AG10803 (cell line): ENCODE measurements around the gene STK39.

ENCODE experiments used
- DNase-seq: peaks from one replicate; pipeline ENCODE4 v3.0.0; 2010; ENCODE audit warnings: low read depth
- H3K4me3 ChIP-seq: 2 replicates; pipeline ENCODE4 v1.5.1; 2011; ENCODE audit warnings: mild to moderate bottlenecking, low read length, control low read depth
- CTCF ChIP-seq: conservative IDR thresholded peaks from 2 replicates; pipeline ENCODE4 v1.5.1; 2011; ENCODE audit warnings: mild to moderate bottlenecking, low read length, control low read depth, inconsistent platforms

Gene STK39

GRCh38 chr2:167961536-167962048, 285.8 kb downstream of the STK39 start:
- no peak for TF ChIP-seq CTCF
- DNase-seq = no peak
- no peak overlapping the region for H3K4me3 ChIP-seq

- DNase-seq = no peak
- TF ChIP-seq CTCF = no peak
- H3K4me3 ChIP-seq = no peak overlapping the region
Measured at GRCh38 chr2:167960089-167960747, 287.2 kb downstream of the STK39 start.

GRCh38 chr2:167957662-167958061, 289.7 kb downstream of the STK39 start:
- DNase-seq = no peak
- H3K4me3 ChIP-seq = no peak overlapping the region
- no peak for TF ChIP-seq CTCF

- DNase-seq = no peak
- no peak overlapping the region for H3K4me3 ChIP-seq
- no peak for TF ChIP-seq CTCF
Measured at GRCh38 chr2:167955264-167955906, 292.0 kb downstream of the STK39 start.

- no peak for TF ChIP-seq CTCF
- no peak for DNase-seq
- no peak overlapping the region for H3K4me3 ChIP-seq
Measured at GRCh38 chr2:167954495-167954894, 292.9 kb downstream of the STK39 start.

- no peak overlapping the region for H3K4me3 ChIP-seq
- DNase-seq = no peak
- no peak for TF ChIP-seq CTCF
Measured at GRCh38 chr2:167953776-167954175, 293.6 kb downstream of the STK39 start.

- H3K4me3 ChIP-seq = no peak overlapping the region
- no peak for DNase-seq
- TF ChIP-seq CTCF = no peak
Measured at GRCh38 chr2:167950571-167950970, 296.8 kb downstream of the STK39 start.
